GM18511 (cell line): ENCODE measurements around the gene ALK.

Experiments used
- ATAC-seq: cut with Tn5 transposase; IDR thresholded peaks from one replicate; pipeline ENCODE4 v1.9.1; 2021; ENCODE audit warnings: mild to moderate bottlenecking, moderate library complexity; ENCODE audit not compliant: unreplicated experiment

Gene ALK

GRCh38 chr2:29220506-29221270 is 700.7 kb downstream of the ALK start:
- no peak for ATAC-seq

GRCh38 chr2:29219374-29219773 is 702.0 kb downstream of the ALK start:
- ATAC-seq: no peak

- ATAC-seq: no peak
Observed at GRCh38 chr2:29218550-29219125, 702.7 kb downstream of the ALK start.

GRCh38 chr2:29218071-29218470 is 703.3 kb downstream of the ALK start:
- ATAC-seq: no peak

GRCh38 chr2:29216609-29216909 is 704.8 kb downstream of the ALK start:
- no peak for ATAC-seq

- no peak for ATAC-seq
Observed at GRCh38 chr2:29215739-29216608, 705.4 kb downstream of the ALK start.

GRCh38 chr2:29215073-29215472 is 706.3 kb downstream of the ALK start:
- ATAC-seq: no peak

GRCh38 chr2:29213888-29214291 is 707.5 kb downstream of the ALK start:
- ATAC-seq: no peak

GRCh38 chr2:29212009-29212408 is 709.4 kb downstream of the ALK start:
- no peak for ATAC-seq

GRCh38 chr2:29209551-29209950 is 711.8 kb downstream of the ALK start:
- ATAC-seq: no peak

GRCh38 chr2:29207352-29208148 is 713.8 kb downstream of the ALK start:
- no peak for ATAC-seq

- ATAC-seq: no peak
Observed at GRCh38 chr2:29206941-29207340, 714.4 kb downstream of the ALK start.

- no peak for ATAC-seq
Observed at GRCh38 chr2:29202819-29203495, 718.4 kb downstream of the ALK start.

GRCh38 chr2:29201979-29202378 is 719.4 kb downstream of the ALK start:
- no peak for ATAC-seq

- ATAC-seq: peak; percentile 55
Observed at GRCh38 chr2:29196792-29197788, 724.3 kb downstream of the ALK start.

GRCh38 chr2:29195796-29196195 is 725.6 kb downstream of the ALK start:
- no peak for ATAC-seq

- ATAC-seq: no peak
Observed at GRCh38 chr2:29193681-29194080, 727.7 kb downstream of the ALK start.

GRCh38 chr2:29193111-29193510 is 728.3 kb downstream of the ALK start:
- ATAC-seq: no peak

GRCh38 chr2:29192526-29192925 is 728.9 kb downstream of the ALK start:
- no peak for ATAC-seq
